ENCODE data around the gene PRDM15.
"Not testable (repeated sequence)": the region's sequence is repeated elsewhere in the genome, so short reads cannot be mapped to it uniquely, and the experiment has no call there.

The PRDM15 gene

DNA sequence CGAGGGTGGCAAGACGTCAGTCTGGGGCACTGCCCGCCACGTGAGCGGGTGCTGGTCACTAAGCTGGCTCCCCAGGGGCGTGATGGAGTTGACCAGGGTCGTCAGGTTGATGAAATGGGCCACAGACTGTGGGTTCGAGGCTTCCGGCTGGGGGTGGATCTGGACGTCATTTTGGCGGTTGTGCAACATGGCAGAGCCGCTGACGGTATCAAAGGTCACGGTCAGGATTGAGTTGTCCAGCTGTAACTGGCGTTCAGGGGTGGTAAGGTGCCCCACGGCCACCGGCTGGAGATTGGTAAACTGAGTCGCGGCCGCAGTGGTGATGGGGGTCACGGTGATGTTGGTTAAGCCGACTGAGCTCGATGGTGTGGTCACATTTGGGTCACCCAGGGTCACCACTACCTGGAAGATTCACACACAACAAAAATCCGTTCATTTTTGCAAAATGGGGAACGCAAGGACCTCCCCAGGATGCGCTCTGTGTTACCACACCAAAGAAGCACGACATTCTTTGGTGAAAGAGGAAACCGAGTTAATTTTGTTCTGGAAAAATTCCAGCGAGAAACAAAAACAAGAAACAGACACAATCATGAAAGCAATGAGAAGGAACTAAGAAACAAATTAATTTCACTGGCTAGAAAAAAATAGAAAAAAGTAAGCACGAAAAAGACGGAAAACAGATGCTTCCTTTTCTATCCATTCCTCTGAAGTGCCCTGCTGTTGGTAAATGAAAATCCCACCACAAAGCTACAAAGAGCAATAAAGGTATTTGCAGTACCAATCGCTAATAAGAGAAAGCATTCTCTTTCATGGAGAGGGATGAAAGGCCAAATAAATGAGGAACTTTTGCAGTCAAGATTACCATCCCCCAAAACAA lies 77.6 kb downstream of the PRDM15 start:
- no peak for DNase-seq

DNA sequence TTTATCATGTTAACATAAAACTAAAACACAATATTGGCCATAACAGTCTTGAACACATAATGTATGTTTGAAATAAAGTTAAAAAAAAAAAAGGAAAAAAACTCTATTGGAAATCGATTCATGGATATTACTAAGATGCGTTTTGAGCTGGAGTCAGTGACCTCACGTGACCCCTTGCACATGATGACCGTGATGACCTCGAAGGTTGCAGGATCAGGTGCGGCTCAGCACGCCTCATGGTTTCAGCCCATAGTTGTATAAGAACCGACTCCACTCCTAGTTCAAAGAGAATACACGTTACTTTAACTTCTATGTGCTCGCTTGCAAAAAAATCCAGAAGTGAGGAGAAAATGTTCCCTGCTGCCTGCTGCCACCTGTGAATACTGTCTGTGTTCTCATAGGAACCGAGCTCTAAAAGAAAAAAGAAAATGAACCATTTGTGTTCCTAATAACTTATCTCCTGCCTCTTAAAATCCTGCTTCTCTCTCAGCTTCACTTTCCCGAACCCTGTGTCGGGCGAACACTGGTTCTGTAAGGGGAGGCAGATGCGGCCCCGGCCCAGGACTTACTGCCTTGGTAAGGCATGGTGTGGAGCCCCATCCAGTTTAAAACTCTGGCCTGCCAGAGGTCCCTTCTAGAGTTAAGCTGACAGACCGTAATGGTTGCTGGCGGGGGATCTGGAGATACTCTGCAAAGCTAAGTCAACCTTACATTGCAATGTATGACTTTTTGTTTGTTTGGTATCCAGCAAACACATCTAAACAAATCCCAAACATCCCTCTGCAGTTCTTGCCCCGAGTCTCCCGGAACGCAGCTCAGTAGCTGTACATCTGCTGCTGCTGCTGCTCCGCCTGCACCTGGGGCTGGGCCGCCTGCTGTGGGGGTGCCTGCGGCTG lies 78.5 kb downstream of the PRDM15 start:
- DNase-seq = no peak

DNA sequence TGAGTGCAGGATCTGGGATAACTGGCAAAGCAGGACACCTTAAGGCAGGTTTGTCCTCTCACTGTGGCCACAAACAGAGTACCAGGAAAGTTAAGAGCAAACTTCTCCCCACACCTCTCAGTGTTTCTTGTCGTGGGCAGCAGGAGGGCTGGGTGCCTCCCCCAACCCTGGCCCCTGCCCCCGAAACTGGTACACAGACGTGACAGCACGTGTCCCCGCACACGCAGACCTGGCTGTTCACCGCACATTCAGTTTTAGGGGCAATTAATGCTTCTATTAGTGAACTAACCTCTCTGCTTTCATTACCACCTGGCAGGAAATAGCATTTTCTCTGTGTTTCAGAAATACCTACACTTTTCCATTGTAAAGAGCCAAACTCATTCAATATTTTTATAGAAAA lies 79.4 kb downstream of the PRDM15 start:
- DNase-seq = no peak

DNA sequence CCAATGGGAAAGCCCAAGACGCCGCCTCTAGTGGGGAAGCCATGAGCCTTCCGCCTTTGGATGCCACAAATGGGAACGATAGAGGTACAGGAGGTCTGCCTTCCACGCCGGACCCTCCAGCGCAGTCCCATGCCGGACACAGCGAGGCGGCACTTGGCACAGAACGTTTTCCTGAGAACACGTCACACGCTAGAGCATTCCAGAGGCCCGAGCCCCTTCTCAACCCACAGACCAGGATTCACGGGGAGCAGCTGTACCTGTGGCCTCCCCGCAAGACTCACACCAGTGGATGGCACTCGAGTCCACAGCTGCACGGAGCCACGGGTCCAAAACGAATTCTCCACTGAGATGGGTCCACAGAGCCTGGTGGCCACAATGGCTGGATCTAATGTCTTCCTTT lies 80.8 kb downstream of the PRDM15 start:
- DNase-seq = no peak

DNA sequence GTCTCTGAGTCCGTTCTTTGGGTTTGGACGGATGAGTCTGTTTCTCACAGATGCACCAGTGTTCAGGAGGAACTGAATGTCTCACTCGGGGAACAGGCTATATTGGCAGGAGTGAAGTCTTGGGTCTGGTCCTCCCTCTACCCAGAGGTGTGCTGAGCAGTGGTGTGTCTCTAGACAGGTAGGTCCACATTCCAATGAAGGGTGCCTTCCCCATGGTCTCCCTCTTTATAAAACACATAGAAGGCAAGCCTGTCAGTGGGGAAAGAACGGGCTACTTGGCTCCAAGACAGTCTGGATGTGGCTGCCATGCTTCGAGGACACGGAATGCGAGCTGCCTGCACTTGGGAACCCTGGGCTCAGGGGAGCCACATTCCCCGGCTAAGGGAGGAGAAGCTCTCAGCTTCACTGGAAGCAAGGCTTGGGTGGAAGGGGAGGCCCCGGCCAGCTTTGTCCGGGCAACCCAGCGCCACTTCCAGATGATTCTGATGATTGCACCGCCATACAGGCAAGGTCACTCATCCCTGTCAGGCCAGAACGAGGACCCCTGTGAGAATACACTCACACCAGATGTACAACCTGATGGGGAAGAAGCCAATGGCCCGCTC lies 82.6 kb downstream of the PRDM15 start:
- DNase-seq = no peak

DNA sequence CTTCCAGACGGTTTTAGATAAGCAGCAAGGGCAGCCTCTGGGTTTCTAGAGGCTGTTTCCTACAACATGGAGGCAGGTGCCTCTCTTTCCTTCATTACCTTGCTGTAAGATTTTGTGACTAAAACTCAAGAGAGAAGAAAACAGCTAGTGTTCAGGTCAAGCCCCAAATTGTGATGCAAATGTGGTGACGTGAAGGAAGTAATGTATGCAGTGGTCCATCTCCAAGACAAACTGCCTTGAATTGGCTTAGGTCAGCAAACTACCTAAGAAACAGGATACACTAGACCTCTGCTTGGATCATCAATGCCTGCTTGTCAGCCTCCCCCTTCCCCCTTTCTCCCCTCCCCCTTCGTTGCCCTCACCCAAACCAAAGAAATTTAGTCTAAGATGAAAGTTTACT lies 83.4 kb downstream of the PRDM15 start:
- no peak for DNase-seq

DNA sequence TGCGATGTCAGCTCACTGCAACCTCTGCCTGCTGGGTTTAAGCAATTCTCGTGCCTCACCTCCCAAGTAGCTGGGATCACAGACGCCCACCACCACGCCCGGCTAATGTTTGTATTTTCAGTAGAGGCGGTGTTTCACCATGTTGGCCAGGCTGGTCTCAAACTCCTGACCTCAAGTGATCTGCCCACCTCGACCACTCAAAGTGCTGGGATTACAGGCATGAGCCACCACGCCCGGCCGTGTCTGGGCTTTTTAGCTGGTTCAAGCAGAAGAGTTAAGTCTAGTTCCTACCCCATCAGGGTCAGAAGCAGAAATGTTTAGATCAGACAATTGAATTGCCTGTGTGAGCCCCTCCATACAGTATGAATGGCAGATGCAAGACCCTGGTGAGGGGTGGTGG lies 84.5 kb downstream of the PRDM15 start:
- DNase-seq = no peak

DNA sequence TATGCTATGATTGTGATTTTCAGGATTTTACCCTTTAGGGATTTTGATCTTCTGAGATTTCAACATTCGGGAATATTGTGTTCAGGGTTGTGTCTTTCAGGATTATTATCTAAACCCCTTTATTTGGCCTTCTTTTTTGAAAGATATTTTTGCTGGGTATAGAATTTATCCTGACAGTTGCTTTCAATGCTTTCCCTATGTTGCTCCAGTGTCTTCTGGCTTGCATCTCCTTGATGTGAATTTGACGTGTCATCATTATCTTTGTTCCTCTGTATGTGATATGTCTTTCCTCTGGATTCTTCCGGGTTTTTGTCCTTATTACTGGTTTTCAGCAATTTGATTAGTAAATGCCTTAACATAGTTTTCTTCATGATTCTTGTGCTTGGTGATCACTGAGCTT lies 86.4 kb downstream of the PRDM15 start:
- DNase-seq = no peak

DNA sequence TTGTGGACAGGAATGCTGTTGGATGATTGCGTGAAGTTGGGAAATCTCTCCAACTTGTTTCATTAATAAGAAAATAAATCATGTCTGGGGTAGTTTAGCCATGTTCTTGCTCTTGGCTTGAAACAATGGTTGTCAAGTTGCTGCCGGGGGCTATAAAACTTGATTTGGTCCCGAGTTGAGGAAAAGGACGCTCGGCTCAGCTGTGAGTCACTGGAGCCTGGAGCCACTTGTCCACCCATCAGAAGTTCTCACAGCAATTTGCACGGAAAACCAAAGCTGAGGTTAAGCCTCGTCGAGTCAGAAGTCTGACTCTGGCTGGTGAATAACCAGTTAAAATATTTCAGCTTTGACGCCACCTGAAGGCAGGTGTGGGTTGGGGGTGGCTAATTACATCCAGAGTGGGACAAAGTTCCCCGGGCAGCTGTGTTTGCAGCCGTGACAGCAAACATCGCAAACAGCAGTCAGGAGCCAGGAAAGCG lies 92.6 kb downstream of the PRDM15 start:
- no peak for DNase-seq

DNA sequence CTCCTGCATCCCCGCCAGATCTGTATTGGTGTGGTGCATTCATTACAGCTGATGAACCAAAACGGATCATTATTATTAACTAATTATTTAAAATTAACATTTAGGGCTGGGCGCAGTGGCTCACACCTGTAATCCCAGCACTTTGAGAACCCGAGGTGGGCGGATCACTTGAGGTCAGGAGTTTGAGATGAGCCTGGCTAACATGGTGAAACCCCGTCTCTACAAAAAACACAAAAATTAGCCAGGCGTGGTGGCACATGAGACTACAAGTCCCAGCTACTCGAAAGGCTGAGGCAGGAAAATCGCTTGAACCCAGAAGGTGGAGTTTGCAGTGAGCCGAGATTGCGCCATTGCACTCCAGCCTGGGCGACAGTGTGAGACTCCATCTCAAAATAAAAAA lies 93.9 kb downstream of the PRDM15 start:
- not testable (repeated sequence) for DNase-seq

DNA sequence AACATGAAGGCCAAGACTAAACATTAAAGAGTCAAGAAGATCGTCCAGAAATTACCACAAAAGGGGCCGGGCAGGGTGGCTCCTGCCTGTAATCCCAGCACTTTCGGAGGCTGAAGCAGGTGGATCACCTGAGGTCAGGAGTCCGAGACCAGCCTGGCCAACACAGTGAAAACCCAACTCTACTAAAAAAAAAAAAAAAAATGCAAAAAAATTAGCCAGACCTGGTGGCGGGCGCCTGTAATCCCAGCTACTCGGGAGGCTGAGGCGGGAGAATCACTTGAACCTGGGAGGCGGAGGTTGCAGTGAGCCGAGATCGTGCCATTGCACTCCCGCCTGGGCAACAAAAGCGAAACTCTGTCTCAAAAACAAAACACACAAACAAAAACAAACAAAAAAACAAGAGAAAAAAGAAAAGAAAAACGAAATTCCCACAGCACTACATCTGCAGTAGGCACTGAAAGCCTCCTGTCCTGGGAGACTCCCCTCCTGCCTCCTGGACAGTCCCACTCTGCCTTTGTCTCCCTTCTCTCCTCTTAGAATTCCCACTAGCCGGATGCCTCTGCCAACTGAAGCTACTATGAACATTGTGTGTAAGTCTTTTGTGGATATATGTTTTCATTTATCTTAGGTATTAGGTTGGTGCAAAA lies 94.6 kb downstream of the PRDM15 start:
- DNase-seq = no peak

DNA sequence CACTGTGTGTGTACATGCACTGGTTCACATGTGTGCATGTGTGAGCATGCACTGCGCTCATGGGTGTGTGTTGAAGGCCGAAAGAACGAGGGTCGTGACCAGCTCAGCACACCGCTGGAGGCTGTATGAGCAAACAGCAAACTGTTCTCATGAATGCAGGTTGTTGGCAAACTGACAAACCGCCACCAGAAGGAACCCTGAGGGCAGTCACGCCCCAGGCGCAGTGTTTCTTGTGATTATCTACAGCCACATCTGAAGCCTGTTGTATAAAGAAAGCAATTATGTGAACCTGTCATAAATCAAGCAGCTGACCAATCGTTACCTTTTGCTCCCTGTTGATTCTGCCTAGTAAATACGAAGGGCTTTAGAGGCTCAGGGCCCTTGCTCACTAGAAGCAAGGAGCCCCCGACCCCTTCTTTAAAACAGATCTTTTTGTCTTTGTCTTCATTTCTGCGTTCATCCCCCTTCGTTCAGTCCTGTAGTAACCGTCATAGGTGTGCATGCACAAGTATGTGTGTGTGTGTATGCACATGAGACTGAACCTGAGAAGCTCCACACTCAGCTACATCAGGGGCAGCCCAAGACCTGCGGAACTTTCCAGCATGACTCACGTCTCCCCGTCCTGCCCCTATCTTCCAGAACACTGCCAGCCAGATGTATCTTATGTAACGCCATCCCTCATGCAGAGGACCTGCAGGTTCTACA lies 95.5 kb downstream of the PRDM15 start:
- no peak for DNase-seq

DNA sequence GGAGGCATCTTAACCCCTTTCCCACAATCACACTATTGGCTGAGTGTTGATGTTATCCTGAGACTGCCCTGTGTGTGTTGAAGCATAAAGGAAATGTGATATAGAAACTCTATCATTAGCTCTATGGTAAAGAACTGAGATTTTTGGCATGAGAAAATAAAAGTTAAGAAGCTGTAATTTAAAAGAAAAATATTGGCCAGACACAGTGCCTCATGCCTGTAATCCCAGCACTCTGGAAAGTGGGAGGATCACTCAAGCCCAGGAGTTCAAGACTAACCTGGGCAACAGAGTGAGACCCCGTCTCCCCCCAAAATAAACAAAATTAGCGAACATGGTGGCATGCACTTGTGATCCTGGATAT lies 98.1 kb downstream of the PRDM15 start:
- no peak for DNase-seq

DNA sequence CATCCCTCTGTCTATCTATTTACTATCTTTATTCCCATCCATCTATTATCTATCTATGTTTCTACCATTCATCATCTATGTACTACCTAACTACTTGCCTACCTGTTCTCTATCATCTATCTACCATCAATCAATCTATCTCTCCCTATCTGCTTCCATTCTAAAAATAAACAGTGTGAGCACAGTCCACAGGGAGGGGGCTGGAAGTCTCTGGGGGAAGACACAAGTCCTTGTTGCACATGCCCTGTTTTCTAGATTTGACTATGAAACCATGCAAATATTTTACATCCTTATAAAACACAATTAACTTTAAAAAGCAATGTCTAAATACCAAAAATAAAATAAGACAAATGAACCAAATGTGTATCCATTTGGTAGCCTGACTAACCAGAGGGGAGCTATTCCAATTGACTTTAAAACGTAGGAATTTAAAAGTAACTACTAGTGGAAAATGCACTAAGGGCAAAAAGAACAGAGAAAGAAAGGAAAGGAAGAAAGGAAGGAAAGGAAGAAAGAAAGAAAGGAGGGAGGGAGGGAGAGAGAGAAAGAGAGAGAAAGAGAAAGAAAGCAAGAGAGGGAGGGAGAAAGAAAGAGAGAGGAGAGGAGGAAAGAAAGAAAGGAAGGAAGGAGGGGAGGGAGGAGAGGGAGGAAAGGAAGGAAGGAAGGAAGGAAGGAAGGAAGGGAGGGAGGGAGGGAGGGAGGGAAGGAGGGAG lies 98.7 kb downstream of the PRDM15 start:
- no peak for DNase-seq

DNA sequence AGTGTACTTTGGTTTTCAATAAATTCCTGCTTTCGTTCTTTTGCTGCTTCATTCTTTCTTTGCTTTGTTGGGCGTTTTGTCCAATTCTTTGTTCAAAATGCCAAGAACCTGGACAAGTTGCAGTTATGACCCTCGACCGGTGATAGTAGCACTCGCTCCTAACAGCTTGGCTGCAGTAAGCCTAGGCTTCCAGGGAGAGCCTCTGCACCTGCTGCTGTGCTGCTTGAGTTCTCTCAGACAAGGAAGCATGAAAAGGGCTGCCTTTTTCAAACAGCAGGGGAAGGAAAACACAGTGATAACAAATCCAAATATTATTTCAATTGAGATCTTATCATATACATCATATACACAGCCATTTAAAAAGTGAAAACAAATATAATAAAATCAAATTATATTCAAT lies 99.5 kb downstream of the PRDM15 start:
- DNase-seq = no peak

DNA sequence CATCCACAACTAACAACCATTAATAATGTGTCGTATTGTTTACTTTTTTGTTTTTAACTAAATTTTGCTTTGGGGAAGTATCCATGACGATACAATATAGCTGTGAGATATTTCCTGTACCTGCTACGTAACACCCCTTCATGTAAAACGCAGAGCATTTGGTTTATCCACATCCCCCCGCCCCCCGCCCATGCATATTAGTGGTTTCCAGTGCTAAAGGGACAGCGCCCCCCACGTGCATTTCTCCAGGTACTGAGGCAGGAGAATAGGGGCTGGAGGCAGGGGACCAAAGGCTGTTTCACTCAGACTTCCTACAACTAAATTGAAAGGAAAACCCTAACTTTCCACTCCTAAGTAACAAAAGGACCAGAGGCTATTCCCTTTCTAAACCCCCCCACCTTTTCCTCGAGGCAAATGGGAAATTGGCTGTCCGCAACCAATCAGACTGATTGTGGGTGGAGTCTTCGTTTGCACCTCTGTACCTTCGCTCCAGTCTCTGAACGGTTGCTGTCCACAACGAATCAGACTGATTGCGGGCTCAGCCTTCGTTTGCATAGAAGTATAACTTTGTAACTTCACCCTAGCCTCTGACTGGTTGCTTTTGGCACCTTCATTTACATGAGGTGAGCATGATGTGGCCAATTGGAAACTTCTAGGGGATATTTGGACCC lies 100.1 kb downstream of the PRDM15 start:
- DNase-seq = no peak

DNA sequence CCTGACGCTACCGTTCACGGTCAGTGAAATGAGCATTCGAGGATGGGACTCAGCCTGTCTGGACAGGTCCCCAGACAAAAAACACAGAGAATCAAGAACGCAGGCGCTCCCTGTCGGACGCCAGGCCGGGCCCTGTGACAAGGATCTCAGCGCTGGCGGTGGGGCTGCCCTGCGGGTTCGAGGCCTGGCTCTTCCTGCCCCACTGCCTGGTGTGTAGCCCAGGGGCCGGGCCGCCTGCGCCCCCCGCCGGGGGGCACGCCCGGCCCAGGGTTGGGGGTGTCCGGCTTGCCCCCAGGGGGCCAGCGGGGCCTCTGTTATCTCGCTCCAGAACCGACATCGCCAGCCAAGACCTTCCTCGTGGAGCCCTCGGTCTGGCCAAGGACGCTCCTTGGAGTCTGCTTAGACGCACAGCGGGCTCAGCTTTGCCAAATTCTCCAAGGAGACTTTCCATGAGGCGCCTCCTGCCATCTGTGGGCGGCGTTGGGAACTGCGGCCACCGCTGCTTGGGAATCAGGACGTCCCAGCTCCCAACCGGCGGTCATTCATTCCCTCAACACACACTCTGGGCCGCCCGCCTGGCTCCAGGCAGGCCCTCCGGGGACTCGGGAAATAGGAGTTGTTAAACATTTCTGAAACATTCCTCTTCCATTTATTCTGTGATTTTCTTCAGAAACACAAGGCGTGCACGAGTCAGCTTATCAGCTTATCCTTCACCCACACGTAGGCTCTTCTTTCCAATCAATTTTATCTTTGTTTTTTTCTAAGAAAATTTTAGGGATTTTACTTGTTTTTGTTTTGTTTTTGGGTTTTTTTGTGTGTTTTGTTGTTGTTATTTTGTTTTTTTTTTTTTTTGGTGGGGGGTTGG lies 101.0 kb downstream of the PRDM15 start:
- DNase-seq = no peak

DNA sequence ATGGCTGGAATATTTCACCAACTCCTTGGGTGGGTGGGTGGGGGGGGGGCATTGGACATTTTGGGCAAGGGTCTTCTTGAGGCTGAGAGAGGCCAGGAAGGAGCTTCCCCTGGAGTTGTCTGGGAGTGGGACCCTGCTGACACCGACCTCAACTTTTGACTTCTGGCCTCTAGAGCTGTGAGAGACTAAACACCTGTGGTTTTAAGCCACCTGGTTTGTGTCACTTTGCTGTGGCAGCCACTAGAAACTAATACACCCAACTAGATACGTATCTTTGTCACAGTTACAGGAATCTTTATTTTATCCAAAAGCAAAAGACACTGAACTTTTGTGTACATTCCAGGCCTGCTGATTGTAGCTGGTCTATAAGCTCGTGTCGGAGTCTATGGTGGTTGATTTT lies 102.4 kb downstream of the PRDM15 start:
- no peak for DNase-seq

DNA sequence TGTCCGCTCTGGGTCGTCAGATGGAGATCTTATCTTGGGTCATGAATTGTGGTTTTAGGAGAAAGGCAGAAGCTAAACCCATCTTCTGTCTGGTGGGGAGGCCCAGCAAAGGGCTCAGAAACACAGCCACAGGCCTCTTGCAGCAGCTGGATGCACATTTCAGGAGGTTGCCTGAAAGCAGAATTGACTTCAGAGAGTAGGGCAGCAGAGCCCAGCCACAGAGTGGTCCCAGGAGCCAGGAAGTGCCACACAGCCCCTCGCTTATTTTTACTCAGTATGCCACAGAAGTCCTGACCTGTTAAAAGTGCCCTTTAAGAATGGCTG lies 104.0 kb downstream of the PRDM15 start:
- no peak for DNase-seq

DNA sequence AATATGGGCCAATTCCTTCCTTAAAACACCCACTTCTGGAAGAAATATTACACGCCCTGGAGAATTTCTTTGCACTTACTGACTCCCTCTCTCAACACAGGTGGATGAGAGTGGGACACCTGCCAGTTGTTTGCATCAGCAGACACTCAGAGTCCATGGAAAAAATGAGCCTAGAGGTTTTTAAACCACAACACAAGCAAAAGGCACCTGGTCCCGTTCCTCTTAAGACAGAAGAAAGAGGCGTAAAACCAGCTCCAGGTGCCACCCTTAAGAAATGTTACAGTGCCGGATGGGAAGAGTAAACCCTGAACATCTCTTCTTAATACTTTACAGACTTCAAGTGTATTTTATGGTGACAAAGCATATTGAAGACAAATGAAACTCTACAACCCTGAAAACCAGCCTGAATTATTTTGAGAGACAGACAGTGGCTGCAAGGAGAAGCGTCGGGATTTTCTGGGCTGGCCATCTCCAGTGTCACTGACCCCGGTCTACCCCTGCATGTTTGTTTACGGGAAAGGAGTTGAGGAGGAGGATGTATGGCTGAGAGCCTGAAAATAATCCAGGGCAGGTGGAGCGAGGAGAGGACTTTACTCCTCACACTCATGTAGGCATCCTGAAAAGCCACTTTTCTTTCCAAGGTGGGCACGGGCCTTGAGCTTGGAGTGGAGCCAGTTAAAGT lies 104.5 kb downstream of the PRDM15 start:
- no peak for DNase-seq
